ENCODE measurements around the gene HSD3B2.

- TF ChIP-seq, protein P1, sequence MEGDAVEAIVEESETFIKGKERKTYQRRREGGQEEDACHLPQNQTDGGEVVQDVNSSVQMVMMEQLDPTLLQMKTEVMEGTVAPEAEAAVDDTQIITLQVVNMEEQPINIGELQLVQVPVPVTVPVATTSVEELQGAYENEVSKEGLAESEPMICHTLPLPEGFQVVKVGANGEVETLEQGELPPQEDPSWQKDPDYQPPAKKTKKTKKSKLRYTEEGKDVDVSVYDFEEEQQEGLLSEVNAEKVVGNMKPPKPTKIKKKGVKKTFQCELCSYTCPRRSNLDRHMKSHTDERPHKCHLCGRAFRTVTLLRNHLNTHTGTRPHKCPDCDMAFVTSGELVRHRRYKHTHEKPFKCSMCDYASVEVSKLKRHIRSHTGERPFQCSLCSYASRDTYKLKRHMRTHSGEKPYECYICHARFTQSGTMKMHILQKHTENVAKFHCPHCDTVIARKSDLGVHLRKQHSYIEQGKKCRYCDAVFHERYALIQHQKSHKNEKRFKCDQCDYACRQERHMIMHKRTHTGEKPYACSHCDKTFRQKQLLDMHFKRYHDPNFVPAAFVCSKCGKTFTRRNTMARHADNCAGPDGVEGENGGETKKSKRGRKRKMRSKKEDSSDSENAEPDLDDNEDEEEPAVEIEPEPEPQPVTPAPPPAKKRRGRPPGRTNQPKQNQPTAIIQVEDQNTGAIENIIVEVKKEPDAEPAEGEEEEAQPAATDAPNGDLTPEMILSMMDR (IDR thresholded peaks at IDR 0.05) = no peak
- TF ChIP-seq POLR2A (IDR thresholded peaks at IDR 0.05) = no peak
These were observed 27.8 kb downstream of the HSD3B2 start for GRCh38 chr1:119442756-119443155.
